Cardiac muscle cell (in vitro differentiated cells and primary cell): ENCODE data around the gene ELAC1. TPM values are rescaled to one million over a fixed set of nuclear protein-coding genes. Genes with fewer than 3 reads are reported as not detected.
A peak's percentile ranks its signal among the peaks of the same experiment; 100 is the strongest.
"Not testable (repeated sequence)": the region's sequence is repeated elsewhere in the genome, so short reads cannot be mapped to it uniquely, and the experiment has no call there.

Source experiments
- DNase-seq, 2 donors: peaks; one replicate each; pipeline versions ENCODE4 v3.0.0 to v3.0.0-alpha.2; 2010 to 2017; ENCODE audit warnings: low read depth in 1 of 2, low spot score in 1 of 2
- H3K27ac ChIP-seq: fragments of 200-600 bp; sonication (generic); 2 replicates; pipeline ENCODE4 v1.5.1; 2016
- H3K27me3 ChIP-seq: fragments of 200-600 bp; sonication (generic); 2 replicates; pipeline ENCODE4 v1.6.0; 2016; ENCODE audit warnings: control low read depth
- H3K36me3 ChIP-seq: fragments of 200-600 bp; sonication (generic); 2 replicates; pipeline ENCODE4 v1.5.1; 2016; ENCODE audit warnings: control low read depth
- H3K4me1 ChIP-seq: fragments of 200-600 bp; sonication (generic); 2 replicates; pipeline ENCODE4 v1.8.1; 2017; ENCODE audit warnings: low read depth, mild to moderate bottlenecking, mixed run types
- H3K4me3 ChIP-seq: fragments of 200-600 bp; sonication (generic); 2 replicates; pipeline ENCODE4 v1.5.1; 2016; ENCODE audit warnings: mild to moderate bottlenecking
- H3K9me3 ChIP-seq: fragments of 200-600 bp; sonication (generic); 2 replicates; pipeline ENCODE4 v1.5.1; 2017; ENCODE audit warnings: low read depth, mild to moderate bottlenecking, control low read depth
- CTCF ChIP-seq: IDR thresholded peaks from 2 replicates; pipeline ENCODE4 v1.5.1; 2012; ENCODE audit warnings: low read depth, mild to moderate bottlenecking, low read length
- polyA plus RNA-seq: library from polyadenylated mRNA; unstranded; fragments of >200 nt; fragmentation: Nextera tagmentation; extraction: Ambion mirVana; gene quantifications from 2 replicates; pipeline ENCODE4 v1.2.1, GENCODE V29; 2016
- total RNA-seq: library from RNA; depleted of rRNA; stranded (reverse); fragments of >200 nt; gene quantifications from 2 replicates; pipeline ENCODE4 v1.2.3, GENCODE V29; 2016

ELAC1 gene
- total and polyA plus RNA-seq, 2 experiments from 2014 or later: 5.6 to 12.1 TPM

- Histone ChIP-seq H3K9me3 (no peaks in the 10 kb centered on the region), H3K4me3 (no peak overlapping the region), H3K36me3 (no peaks in the 10 kb centered on the region), H3K4me1 (peaks cover 2% of the 10 kb centered on the region), H3K27me3 (no peaks in the 10 kb centered on the region), H3K27ac (no peak overlapping the region)
- TF ChIP-seq CTCF: no peak
- no peak for DNase-seq
Observed at GRCh38 chr18:50986360-50987087, 18.7 kb downstream of the ELAC1 start.

GRCh38 chr18:50987261-50987660 lies 19.4 kb downstream of the ELAC1 start:
- H3K27me3 ChIP-seq: no peaks in the 10 kb centered on the region
- DNase-seq: no peak
- no peaks in the 10 kb centered on the region for H3K36me3 ChIP-seq
- no peaks in the 10 kb centered on the region for H3K9me3 ChIP-seq
- TF ChIP-seq CTCF: no peak
- no peak overlapping the region for H3K27ac ChIP-seq
- H3K4me3 ChIP-seq: no peak overlapping the region
- H3K4me1 ChIP-seq: peaks cover 9% of the 10 kb centered on the region

- no peak for DNase-seq
- Histone ChIP-seq H3K36me3 (no peaks in the 10 kb centered on the region), H3K27ac (no peak overlapping the region), H3K27me3 (no peaks in the 10 kb centered on the region), H3K4me1 (peaks cover 28% of the 10 kb centered on the region), H3K9me3 (no peaks in the 10 kb centered on the region), H3K4me3 (no peak overlapping the region)
- no peak for TF ChIP-seq CTCF
Observed at GRCh38 chr18:50989711-50990110, 21.9 kb downstream of the ELAC1 start.

- Histone ChIP-seq H3K27me3 (no peaks in the 10 kb centered on the region), H3K36me3 (no peaks in the 10 kb centered on the region), H3K9me3 (no peaks in the 10 kb centered on the region), H3K27ac (peak overlapping the region; percentile 90), H3K4me1 (peaks cover 29% of the 10 kb centered on the region), H3K4me3 (no peak overlapping the region)
- DNase-seq: peak; percentile 10 to 70
- TF ChIP-seq CTCF: no peak
Observed at GRCh38 chr18:50992351-50992762, 24.5 kb downstream of the ELAC1 start.

- Histone ChIP-seq H3K36me3 (no peaks in the 10 kb centered on the region), H3K27ac (peak overlapping the region; percentile 67)
- no peak for DNase-seq
Observed at GRCh38 chr18:50994031-50994430, 26.2 kb downstream of the ELAC1 start.

GRCh38 chr18:51003174-51003573 lies 35.3 kb downstream of the ELAC1 start:
- peaks cover 13% of the 10 kb centered on the region for H3K4me1 ChIP-seq
- not testable (repeated sequence) for DNase-seq, H3K9me3 ChIP-seq, H3K4me3 ChIP-seq, H3K36me3 ChIP-seq, H3K27me3 ChIP-seq, H3K27ac ChIP-seq

More at GRCh38 chr18:50994031-50994430, 26.2 kb downstream of the ELAC1 start:
- H3K9me3 ChIP-seq: no peaks in the 10 kb centered on the region
- no peaks in the 10 kb centered on the region for H3K27me3 ChIP-seq
- H3K4me1 ChIP-seq: peaks cover 29% of the 10 kb centered on the region
- no peak overlapping the region for H3K4me3 ChIP-seq
- no peak for TF ChIP-seq CTCF
